Duodenal mucosa (tissue), 2 donors: Measurements from ENCODE around the gene INSIG1.
A peak's percentile ranks its signal among the peaks of the same experiment; 100 is the strongest.

Source experiments
- H3K27ac ChIP-seq: one replicate; pipeline ENCODE4 v1.7.0; 2013; ENCODE audit warnings: low read depth, low read length
- H3K27me3 ChIP-seq, 2 donors: one replicate each; pipeline ENCODE4 v1.7.0; 2013; ENCODE audit warnings: low read length in 2 of 2, control low read depth in 1 of 2; ENCODE audit not compliant: insufficient read depth in 2 of 2, control insufficient read depth in 1 of 2
- H3K36me3 ChIP-seq, 2 donors: one replicate each; pipeline ENCODE4 v1.7.0; 2013; ENCODE audit warnings: low read length in 2 of 2, control low read depth in 1 of 2; ENCODE audit not compliant: insufficient read depth in 2 of 2, control insufficient read depth in 1 of 2
- H3K4me1 ChIP-seq, 2 donors: one replicate each; pipeline ENCODE4 v1.7.0; 2013; ENCODE audit warnings: low read length in 2 of 2, control low read depth in 1 of 2; ENCODE audit not compliant: insufficient read depth in 2 of 2, control insufficient read depth in 1 of 2
- H3K4me3 ChIP-seq, 2 donors: one replicate each; pipeline ENCODE4 v1.7.0; 2013; ENCODE audit warnings: low read length in 2 of 2, low read depth in 1 of 2
- H3K9ac ChIP-seq, 2 donors: one replicate each; pipeline ENCODE4 v1.7.0; 2013; ENCODE audit warnings: low read length in 2 of 2, low read depth in 1 of 2
- H3K9me3 ChIP-seq, 2 donors: one replicate each; pipeline ENCODE4 v1.7.0; 2013; ENCODE audit warnings: low read length in 2 of 2, control low read depth in 1 of 2; ENCODE audit not compliant: control insufficient read depth in 1 of 2

Gene INSIG1

DNA sequence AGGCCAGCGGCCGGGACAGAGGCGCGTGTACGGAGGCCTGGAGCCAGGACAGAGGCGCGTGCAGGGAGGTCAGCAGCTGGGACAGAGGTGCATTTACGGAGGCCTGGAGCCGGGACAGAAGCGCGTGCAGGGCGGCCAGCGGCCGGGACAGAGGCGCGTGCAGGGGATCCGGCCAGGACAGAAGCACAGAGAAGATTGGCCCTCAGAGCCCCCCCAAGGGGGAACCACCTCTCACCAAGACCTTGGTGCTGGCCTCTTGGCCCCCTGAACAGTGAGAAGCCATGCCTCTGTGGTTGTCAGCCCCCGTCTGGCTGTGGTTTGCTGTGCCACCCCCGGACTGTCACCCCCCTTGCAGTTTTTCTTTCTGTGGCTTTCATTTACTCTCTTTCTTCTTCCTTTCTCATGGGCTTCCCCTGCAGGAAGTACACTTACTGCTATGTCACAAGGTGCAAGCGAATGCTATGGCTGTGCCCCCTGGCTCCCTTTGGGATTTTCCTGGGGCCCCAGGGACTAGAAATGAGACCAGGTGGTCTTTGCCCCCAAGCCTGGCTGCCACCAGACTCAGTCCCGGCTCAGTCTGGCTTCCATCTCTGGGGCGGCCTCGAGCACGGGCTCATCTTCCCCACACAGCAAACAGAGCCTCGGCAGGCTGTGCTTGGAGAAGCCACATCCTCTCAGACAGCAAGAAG is 41.1 kb downstream of the INSIG1 start:
- H3K4me1 ChIP-seq: no peaks in the 10 kb centered on the region
- no peak overlapping the region for H3K27ac ChIP-seq
- no peaks in the 10 kb centered on the region for H3K36me3 ChIP-seq
- no peaks in the 10 kb centered on the region for H3K9me3 ChIP-seq
- peaks cover 14 to 17% of the 10 kb centered on the region in 2 donors for H3K27me3 ChIP-seq
- H3K9ac ChIP-seq: no peak overlapping the region
- no peak overlapping the region for H3K4me3 ChIP-seq

DNA sequence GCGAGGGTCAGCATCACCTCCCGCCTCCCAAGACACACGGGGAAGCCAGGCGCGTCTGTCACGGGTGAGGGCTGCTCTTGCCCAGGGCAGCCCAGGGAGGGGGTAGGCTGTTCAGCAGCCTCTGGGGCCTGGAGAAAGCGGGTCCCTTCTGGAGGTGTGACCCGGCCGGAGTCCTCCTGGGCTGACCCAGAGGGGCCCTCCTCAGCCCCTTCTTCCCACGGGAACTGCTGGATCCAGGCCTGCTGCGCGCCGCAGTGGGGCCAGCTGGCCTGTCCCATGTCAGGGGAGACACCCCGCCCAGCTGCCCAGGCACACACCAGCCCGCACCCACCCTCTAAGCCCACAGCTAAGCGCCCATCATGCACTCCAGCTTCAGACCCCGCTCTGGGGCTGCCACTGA is 41.8 kb downstream of the INSIG1 start:
- Histone ChIP-seq H3K27ac (no peak overlapping the region), H3K9ac (no peak overlapping the region), H3K4me3 (no peak overlapping the region), H3K36me3 (no peaks in the 10 kb centered on the region), H3K4me1 (no peaks in the 10 kb centered on the region), H3K9me3 (no peaks in the 10 kb centered on the region), H3K27me3 (peaks cover 10 to 15% of the 10 kb centered on the region in 2 donors)

DNA sequence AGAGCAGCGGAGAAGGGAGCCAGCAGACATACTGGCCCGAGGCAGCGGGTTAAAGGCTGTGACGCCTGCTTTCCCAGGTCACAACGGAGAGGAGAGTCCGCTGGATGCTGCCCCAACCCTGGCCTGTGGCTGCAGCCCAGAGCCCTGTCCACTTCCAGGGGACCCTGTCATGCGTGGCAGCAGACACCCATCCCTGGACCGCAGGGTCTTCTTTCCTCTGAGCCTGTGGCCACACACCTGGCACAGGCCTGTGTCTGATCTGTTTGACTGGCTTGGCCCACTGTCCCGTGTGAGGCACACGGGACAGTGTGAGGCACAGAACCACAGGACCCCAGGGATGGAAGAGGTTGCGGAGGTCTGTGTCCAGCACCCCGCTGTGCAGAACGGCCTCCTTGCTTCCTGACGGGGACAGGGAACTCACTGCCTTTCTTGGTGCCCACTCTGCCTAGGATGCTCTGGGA is 42.4 kb downstream of the INSIG1 start:
- H3K4me3 ChIP-seq: no peak overlapping the region
- H3K9ac ChIP-seq: no peak overlapping the region
- H3K36me3 ChIP-seq: no peaks in the 10 kb centered on the region
- H3K27ac ChIP-seq: no peak overlapping the region
- peaks cover 0 to 2% of the 10 kb centered on the region in 2 donors for H3K4me1 ChIP-seq
- H3K27me3 ChIP-seq: peaks cover 4 to 15% of the 10 kb centered on the region in 2 donors
- no peaks in the 10 kb centered on the region for H3K9me3 ChIP-seq

DNA sequence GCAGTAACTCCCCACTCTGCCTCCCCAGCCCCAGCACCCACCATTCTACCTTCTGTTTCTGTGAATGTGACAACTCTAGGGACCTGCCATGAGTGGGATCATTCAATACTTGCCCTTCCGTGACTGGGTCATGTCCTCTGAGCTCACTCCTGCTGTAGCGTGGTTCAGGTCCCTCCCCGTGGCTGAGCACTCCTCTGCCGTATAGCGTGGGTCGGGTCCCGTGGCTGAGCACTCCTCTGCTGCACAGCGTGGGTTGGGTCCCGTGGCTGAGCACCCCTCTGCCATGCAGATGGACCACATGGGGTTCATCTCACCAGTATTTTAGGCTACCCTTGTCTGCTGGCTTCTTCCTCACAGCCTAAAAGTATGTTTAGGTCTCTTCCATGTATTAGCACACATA is 43.0 kb downstream of the INSIG1 start:
- no peak overlapping the region for H3K9ac ChIP-seq
- no peaks in the 10 kb centered on the region for H3K9me3 ChIP-seq
- H3K27ac ChIP-seq: no peak overlapping the region
- peaks cover 0 to 4% of the 10 kb centered on the region in 2 donors for H3K4me1 ChIP-seq
- H3K27me3 ChIP-seq: peaks cover 3 to 18% of the 10 kb centered on the region in 2 donors
- no peak overlapping the region for H3K4me3 ChIP-seq
- H3K36me3 ChIP-seq: no peaks in the 10 kb centered on the region

DNA sequence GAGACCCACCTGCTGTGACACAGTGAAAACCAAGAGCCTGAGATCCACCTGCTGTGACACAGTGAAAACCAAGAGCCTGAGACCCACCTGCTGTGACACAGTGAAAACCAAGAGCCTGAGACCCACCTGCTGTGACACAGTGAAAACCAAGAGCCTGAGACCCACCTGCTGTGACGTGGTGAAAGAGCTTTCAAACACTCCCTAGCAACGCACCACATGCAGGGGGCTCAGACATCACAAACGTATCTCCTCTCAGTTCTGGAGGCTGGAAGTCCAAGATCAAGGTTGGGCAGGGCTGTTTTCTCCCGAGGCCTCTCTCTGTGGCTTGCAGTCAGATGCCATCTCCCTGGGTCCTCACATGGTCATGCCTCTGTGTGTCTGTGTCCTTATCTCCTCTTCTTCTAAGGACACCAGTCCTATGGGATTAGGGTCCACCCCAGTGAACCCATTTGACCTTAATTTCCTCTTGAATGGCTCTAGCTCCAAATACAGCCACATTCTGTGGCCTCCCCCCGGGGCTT is 43.8 kb downstream of the INSIG1 start:
- no peak overlapping the region for H3K27ac ChIP-seq
- H3K9me3 ChIP-seq: no peaks in the 10 kb centered on the region
- no peaks in the 10 kb centered on the region for H3K36me3 ChIP-seq
- peaks cover 0 to 4% of the 10 kb centered on the region in 2 donors for H3K4me1 ChIP-seq
- peaks cover 0 to 14% of the 10 kb centered on the region in 2 donors for H3K27me3 ChIP-seq
- H3K9ac ChIP-seq: no peak overlapping the region
- H3K4me3 ChIP-seq: no peak overlapping the region

DNA sequence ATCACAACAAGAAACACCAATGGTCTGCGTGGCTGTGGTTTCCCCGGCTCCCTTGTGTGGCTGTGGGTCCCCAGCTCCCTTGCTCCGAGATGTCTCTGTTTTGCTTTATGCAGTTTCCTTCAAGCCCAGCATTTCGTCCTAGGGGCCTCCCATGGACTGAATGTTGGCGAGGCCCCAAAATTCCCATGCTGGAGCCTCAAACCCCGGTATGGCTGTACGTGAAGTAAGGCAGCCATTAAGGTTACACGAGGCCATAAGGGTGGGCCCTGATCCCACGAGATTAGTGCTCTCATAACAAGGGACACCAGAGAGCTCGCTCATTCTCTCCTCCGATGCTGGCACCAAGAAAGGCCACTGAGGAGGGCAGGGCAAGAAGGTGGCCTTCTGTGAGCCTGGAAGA is 44.6 kb downstream of the INSIG1 start:
- no peaks in the 10 kb centered on the region for H3K36me3 ChIP-seq
- H3K9me3 ChIP-seq: no peaks in the 10 kb centered on the region
- H3K4me1 ChIP-seq: peaks cover 0 to 4% of the 10 kb centered on the region in 2 donors
- no peak overlapping the region for H3K27ac ChIP-seq
- H3K27me3 ChIP-seq: peaks cover 0 to 14% of the 10 kb centered on the region in 2 donors
- H3K4me3 ChIP-seq: no peak overlapping the region
- H3K9ac ChIP-seq: no peak overlapping the region

DNA sequence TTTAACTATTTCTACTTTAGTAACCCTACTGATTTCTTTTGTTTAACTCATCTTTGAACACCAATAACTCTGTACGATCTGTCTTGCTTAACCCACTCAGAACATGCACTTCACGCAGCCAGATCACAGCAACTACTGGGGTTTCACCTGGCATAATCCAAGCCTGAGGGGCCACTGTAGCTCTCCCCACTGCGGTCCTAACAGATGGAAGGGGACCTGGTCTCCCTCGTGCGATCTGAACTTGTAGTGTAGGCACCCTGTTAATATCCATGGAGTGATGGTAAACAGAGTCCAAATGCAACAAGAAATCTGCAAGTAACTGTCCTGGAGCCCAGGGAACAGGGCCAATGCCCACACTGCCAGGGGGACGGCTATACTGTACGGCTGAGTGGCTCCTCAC is 45.5 kb downstream of the INSIG1 start:
- Histone ChIP-seq H3K27ac (no peak overlapping the region), H3K4me1 (peaks cover 0 to 4% of the 10 kb centered on the region in 2 donors), H3K9me3 (no peaks in the 10 kb centered on the region), H3K27me3 (peaks cover 0 to 14% of the 10 kb centered on the region in 2 donors), H3K4me3 (no peak overlapping the region), H3K36me3 (no peaks in the 10 kb centered on the region), H3K9ac (no peak overlapping the region)

DNA sequence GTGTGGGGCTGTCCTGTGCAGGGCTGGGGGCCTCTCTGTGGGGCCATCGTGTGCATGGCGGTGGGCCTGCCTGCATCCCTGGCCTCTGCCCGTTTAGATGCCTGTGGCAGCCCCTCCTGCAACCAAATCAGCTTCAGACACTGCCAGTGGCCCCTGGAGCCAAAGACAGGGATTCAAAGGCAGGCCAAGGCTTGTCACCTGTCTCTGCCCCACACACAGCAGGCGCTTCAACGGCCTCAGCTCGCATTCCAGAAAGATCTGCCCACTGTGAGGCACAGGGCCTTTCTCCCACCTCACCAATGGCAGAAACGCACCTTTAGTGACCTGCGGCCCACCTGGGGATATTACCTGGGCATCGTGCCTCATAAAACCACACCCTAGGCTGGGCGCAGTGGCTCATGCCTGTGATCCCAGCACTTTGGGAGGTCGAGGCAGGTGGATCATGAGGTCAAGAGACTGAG is 46.0 kb downstream of the INSIG1 start:
- H3K9ac ChIP-seq: no peak overlapping the region
- H3K9me3 ChIP-seq: no peaks in the 10 kb centered on the region
- H3K27me3 ChIP-seq: peaks cover 0 to 16% of the 10 kb centered on the region in 2 donors
- no peak overlapping the region for H3K4me3 ChIP-seq
- H3K27ac ChIP-seq: no peak overlapping the region
- peaks cover 0 to 4% of the 10 kb centered on the region in 2 donors for H3K4me1 ChIP-seq
- no peaks in the 10 kb centered on the region for H3K36me3 ChIP-seq

DNA sequence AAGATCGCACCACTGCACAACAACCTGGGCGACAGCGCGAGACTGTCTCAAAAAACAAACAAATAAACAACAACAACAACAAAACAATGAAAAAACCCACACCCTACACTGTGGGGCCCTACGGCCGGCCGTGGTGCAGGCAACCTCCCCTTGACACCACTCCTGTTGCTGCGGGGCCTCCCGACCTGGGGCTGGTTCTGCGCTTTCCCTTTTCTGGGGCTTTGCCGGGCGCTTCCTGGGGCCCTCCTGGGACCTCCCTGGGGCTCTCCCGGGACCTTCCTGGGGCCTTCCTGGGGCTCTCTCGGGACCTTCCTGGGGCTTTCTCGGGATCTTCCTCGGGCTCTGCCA is 46.6 kb downstream of the INSIG1 start:
- no peak overlapping the region for H3K9ac ChIP-seq
- peak overlapping the region in 1 of 2 donors; percentile 63 for H3K4me3 ChIP-seq
- H3K9me3 ChIP-seq: no peaks in the 10 kb centered on the region
- peaks cover 0 to 4% of the 10 kb centered on the region in 2 donors for H3K4me1 ChIP-seq
- peaks cover 0 to 21% of the 10 kb centered on the region in 2 donors for H3K27me3 ChIP-seq
- no peak overlapping the region for H3K27ac ChIP-seq
- H3K36me3 ChIP-seq: no peaks in the 10 kb centered on the region

DNA sequence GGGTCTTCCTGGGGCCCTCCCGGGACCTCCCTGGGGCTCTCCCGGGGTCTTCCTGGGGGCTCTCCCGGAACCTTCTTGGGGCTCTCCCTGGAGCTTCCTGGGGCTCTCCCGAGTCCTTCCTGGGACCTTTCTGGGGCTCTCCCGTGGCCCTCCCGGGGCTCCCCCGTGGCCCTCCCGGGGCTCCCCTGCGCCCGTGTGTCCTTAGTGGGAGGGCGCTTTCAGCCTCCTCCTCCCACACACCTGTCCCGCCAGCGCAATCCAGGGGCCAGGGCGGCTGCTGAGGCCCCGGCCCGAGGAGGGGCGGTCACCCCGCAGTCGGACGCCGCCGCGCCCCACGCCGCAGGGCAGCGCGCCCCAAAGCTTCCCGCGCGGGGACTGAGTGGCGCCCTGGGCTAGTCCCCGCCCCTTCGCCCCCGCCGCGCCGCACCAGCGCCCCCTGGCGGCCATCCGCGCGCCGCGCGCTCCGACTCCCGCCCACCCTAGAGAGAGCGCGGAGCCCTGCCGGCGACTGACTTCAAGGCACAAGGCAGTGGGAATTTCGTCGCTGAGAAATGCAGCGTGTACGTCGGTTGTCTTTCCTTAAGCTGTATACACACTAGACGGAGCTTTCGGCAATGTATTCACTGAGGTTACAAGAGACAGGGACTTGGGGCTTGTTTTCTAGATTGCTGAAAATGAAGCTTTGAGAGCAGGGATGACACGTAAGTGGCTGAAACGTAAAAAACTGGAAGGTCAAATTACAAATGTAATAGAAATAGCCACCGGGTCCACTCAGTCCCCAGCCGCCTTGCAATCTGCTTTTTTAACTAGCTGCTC is 47.1 kb downstream of the INSIG1 start:
- peaks cover 0 to 7% of the 10 kb centered on the region in 2 donors for H3K4me1 ChIP-seq
- no peak overlapping the region for H3K27ac ChIP-seq
- H3K36me3 ChIP-seq: no peaks in the 10 kb centered on the region
- peak overlapping the region in 1 of 2 donors; percentile 63 for H3K4me3 ChIP-seq
- no peaks in the 10 kb centered on the region for H3K9me3 ChIP-seq
- peaks cover 0 to 22% of the 10 kb centered on the region in 2 donors for H3K27me3 ChIP-seq
- no peak overlapping the region for H3K9ac ChIP-seq
